GM21447 (cell line): ENCODE results near the gene CDK16.

ENCODE experiments used
- ATAC-seq: cut with Tn5 transposase; IDR thresholded peaks from one replicate; pipeline ENCODE4 v1.9.1; 2021; ENCODE audit not compliant: unreplicated experiment

Gene CDK16

GRCh38 chrX:47206316-47206715 lies 12.2 kb upstream of the CDK16 start:
- ATAC-seq = no peak

DNA sequence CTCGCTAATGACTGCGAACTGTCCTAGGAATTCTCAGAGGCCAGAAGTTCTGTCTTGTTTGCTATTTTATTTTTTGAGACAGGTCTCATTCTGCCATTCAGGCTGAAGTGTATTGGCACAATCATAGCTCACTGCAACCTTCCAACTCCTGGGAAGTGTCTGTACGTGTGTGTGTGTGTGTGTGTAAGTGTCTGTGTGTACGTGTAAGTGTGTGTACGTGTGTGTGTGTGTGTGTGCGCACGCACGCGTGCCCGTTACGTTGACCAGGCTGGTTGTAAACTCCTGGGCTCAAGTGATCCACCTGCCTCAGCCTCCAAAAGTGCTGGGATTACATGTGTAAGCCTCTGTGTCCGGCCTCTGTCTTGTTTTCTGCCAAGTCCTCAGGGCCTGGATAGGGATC lies 10.4 kb upstream of the CDK16 start:
- no peak for ATAC-seq

DNA sequence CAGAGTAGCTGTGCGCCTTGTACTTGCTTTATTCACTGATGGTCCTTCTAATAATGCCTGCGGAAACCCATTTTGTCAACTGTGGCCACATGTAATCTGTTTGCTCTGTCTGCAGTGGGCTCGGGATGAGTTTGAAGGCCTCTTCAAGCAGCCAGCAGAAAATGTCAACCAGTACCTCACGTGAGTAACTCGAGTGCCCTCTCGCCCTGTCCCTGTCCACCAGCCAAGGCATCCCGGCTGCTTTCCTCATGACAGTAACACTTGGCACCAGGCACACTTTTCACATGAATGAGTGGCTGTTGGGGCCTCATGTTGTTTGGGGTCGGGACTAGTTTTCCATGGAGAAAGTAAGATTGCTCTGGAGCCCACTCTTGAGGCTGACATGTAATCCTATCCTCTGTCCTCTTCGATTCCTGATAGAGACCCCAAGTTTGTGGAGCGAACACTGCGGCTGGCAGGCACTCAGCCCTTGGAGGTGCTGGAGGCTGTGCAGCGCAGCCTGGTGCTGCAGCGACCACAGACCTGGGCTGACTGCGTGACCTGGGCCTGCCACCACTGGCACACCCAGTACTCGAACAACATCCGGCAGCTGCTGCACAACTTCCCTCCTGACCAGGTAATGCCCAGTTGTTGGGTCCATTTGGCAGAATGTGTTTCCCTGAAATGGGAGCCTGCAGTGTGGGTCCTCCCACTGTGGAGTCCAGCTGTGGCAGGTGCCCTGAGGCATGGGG lies 8.8 kb upstream of the CDK16 start:
- ATAC-seq = no peak

GRCh38 chrX:47210661-47211425 lies 7.6 kb upstream of the CDK16 start:
- no peak for ATAC-seq

GRCh38 chrX:47212381-47213293 lies 5.8 kb upstream of the CDK16 start:
- no peak for ATAC-seq

DNA sequence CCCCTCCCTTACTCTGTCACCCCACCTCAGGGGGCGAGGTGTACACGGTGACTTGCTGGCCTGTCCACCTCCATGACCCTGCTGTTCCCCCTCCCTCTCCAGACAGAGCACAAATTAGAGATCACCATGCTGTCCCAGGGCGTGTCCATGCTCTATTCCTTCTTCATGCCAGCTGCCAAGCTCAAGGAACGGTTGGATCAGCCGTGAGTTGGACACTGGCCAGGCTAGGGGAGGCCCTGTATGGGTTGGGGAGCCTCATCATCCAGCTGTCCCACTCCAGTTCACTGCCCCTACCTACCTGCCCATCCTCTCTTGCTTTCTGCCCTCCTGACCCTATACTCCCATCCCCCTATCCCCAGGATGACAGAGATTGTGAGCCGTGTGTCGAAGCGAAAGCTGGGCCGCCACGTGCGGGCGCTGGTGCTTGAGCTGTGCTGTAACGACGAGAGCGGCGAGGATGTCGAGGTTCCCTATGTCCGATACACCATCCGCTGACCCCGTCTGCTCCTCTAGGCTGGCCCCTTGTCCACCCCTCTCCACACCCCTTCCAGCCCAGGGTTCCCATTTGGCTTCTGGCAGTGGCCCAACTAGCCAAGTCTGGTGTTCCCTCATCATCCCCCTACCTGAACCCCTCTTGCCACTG lies 3.9 kb upstream of the CDK16 start:
- ATAC-seq = no peak

DNA sequence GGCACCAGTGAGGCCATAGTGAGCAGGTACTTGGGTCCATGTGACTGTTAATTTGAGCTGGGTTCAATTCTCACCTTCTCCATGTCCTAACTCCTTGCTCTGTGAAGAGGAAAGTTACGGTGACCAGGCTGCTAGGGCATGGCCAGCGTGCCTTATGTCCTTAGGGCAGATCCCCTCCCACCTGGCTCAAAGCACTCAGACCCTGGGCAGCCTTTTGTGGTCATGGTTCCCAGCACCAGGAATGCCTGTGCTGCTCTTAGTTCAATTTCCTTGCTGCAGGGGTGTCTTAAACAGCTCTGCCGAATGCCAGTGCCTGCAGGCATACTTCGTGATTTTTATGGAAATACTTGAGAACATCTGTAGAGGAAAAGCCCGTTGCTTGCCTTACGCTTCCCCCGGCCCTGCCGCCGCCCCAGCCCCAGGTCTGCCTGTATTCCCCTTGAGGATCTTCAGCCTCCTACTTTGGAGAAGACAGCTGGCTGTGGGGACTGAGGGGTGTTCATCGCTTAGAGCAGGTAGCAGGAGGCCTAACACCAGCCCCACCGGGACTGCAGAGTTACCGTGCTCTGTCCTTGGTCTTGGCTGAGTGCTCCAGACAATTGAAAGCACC lies 3.1 kb upstream of the CDK16 start:
- ATAC-seq = no peak

DNA sequence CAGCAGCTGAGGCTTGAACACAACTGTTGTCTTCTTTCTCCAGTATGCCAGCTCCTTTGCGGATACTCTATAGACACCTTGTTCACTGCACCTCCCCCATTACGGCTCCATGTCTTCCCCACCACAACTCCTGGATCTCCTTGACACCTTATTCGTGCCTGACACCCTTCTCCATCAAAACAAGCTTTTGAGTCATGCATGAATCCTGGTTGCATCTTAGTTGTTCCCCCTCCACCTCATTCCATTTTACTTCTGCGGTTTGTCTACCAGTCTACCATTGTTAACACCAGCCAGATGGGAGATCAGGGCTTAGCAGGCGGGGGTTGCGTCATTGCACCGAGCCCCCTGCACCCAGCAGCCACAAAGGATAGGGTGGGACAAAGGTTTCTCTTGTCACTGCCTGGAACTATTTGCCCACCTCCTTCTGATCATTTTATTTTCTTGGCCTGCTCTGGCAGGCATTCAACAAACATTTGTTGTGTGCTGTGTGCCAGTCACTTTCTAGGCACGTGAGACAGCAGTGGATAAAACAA lies 2.0 kb upstream of the CDK16 start:
- no peak for ATAC-seq

- no peak for ATAC-seq
Observed at GRCh38 chrX:47217121-47217851, 1.2 kb upstream of the CDK16 start.

DNA sequence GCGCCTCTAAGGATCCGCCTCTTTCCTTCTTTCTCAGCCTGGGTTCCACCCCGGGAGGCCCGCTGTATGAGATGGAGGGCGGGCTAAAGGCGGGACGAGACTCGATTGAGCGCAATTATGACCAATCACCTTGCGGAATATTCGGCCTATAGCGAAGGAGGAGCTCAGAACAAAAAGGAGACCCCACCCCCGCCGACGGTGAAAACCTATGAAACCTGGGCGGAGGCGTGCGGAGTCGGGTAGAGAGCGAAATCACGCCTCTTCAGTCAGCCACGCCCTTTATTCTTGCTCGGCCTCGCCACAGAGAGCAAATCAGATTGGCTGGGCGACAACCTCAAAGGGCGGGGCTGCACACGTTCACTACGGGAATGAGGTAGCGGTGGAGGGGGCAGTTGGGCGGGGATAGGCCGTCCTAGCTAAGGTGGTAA lies 615 bp upstream of the CDK16 start:
- ATAC-seq = peak; percentile 80

DNA sequence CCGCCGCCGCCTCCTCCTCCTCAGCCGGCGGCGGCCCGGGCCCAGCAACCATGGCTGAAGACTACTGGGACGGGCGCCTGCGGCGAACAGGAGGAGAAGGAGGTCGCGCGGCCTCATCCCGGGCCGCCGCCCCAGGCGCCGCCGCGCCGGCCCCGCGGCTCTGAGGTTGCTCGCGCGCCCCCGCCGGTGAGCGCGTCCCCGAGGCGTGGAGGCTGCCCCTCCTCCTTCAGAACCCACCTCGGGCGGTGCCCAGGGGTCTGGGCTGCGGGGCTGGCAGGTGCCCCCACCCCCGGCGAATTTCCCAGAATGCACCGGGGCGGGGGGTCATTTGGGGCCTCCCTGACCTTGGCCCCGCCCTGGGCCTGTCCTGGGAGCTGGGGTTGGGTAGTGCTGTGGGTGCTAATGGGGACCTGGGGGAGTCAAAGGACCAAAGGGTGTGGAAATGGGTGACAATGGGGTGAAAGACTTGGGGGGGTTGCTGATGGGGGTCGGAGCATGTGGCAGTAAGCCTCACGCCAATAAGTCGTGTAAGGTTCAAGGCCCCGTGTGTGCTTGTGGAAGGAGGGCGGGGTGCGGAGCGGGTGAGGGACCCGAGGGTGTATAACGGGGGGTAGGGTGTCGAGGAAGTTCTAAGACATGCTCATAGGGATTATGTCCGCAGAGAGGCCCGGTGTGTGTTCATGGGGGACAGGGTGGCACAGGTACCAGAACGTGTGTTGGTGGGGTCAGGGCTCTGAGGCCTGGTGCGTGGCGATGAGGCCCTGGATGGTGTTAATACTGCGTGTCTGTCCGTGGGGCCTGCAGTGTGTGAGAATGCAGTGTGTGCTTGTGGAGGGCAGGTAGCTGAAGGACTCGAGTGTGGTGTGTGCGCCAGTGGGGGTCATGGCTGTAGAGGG lies 687 bp downstream of the CDK16 start:
- ATAC-seq = no peak

- no peak for ATAC-seq
Observed at GRCh38 chrX:47221756-47222155, 3.3 kb downstream of the CDK16 start.

DNA sequence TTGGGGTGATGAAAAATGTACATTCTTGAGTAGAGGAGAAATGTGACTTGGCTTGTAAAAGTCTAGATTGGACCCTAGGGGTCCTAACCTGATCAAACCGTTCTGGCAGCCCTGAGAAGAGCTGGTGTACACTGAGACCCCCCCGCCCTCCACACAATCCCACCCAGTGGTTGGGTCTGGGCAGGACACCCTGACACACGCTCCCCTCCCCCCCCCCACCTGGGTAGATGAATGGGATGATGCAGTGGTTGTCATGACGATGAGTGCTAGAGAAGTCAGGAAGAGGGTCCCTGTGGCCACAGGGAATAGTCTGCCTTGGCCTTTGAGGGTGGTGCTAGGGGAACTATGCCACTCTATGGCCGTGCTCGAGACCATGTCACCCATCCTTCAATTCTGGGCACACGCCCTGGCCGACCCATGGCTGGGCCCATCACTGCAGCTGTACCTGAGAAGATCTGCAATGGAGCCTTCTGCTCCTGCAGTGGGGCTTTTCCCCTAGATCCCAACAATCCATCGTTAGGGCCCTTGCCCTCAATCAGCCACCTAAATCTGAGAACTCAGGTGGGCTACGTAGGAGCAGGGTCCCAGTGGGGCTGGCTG lies 4.4 kb downstream of the CDK16 start:
- no peak for ATAC-seq

- ATAC-seq = no peak
Observed at GRCh38 chrX:47223476-47224250, 5.2 kb downstream of the CDK16 start.

DNA sequence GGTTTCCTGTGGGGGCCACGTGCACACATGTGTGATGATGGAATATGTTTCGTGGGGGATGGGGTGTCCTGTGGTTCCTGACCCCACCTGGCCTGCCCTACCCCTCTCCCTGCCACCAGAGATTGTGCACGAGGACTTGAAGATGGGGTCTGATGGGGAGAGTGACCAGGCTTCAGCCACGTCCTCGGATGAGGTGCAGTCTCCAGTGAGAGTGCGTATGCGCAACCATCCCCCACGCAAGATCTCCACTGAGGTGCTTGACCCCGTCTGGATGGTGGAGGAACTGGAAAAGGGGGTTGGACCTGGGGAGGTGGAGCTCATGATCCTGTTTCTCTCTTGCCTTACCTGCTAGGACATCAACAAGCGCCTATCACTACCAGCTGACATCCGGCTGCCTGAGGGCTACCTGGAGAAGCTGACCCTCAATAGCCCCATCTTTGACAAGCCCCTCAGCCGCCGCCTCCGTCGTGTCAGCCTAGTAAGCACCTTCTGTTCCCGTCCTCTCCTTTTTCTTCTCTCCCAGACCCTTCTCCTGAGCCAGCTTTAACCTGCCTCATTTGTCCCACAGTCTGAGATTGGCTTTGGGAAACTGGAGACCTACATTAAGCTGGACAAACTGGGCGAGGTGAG lies 5.9 kb downstream of the CDK16 start:
- no peak for ATAC-seq

GRCh38 chrX:47224896-47225290 lies 6.4 kb downstream of the CDK16 start:
- no peak for ATAC-seq

DNA sequence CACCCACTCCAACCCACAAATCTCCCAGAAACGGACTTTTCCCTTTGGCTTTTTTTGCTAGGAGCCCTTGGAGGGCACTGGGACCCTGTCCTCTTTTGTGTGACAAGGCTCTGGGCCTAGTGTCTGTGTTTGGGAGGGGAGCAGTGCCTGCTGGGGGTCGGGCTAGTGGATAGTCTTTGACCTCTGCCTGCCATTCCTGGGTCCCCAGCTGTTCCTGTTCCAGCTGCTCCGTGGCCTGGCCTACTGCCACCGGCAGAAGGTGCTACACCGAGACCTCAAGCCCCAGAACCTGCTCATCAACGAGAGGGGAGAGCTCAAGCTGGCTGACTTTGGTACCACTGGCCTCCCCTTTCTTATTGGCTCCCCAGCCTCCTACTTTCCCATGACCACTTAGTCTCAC lies 7.6 kb downstream of the CDK16 start:
- ATAC-seq = no peak
